ENCODE measurements around the gene CUX1.
A peak's percentile ranks its signal among the peaks of the same experiment; 100 is the strongest.

CUX1 gene

GRCh38 chr7:101953248-101953819, 135.9 kb downstream of the CUX1 start:
- H3K27me3 ChIP-seq (ENCODE audit: control insufficient read depth, insufficient read depth, low read length), result no peaks in the 10 kb centered on the region
- peak overlapping the region; percentile 99 for H3K27ac ChIP-seq (ENCODE audit: low read depth, low read length)
- no peaks in the 10 kb centered on the region for H3K36me3 ChIP-seq (ENCODE audit: control insufficient read depth, insufficient read depth, low read length)
- peaks cover 36% of the 10 kb centered on the region for H3K4me1 ChIP-seq (ENCODE audit: control insufficient read depth, insufficient read depth, low read length)
- peak overlapping the region; percentile 30 for H3K4me3 ChIP-seq (ENCODE audit: low read length)
- H3K9ac ChIP-seq (ENCODE audit: low read length), result no peak overlapping the region

- Histone ChIP-seq H3K27me3 (ENCODE audit: control insufficient read depth, insufficient read depth, low read length) (no peaks in the 10 kb centered on the region), H3K9ac (ENCODE audit: low read length) (no peak overlapping the region), H3K4me1 (ENCODE audit: control insufficient read depth, insufficient read depth, low read length) (peaks cover 32% of the 10 kb centered on the region), H3K4me3 (ENCODE audit: low read length) (no peak overlapping the region), H3K27ac (ENCODE audit: low read depth, low read length) (peak overlapping the region; percentile 99), H3K36me3 (ENCODE audit: control insufficient read depth, insufficient read depth, low read length) (no peaks in the 10 kb centered on the region)
Measured at GRCh38 chr7:101954499-101954898, 137.1 kb downstream of the CUX1 start.

- Histone ChIP-seq H3K4me3 (ENCODE audit: low read length) (no peak overlapping the region), H3K4me1 (ENCODE audit: control insufficient read depth, insufficient read depth, low read length) (peaks cover 33% of the 10 kb centered on the region), H3K36me3 (ENCODE audit: control insufficient read depth, insufficient read depth, low read length) (no peaks in the 10 kb centered on the region), H3K9ac (ENCODE audit: low read length) (no peak overlapping the region), H3K27me3 (ENCODE audit: control insufficient read depth, insufficient read depth, low read length) (no peaks in the 10 kb centered on the region), H3K27ac (ENCODE audit: low read depth, low read length) (no peak overlapping the region)
Measured at GRCh38 chr7:101956130-101956529, 138.7 kb downstream of the CUX1 start.

- no peaks in the 10 kb centered on the region for H3K36me3 ChIP-seq (ENCODE audit: control insufficient read depth, insufficient read depth, low read length)
- H3K4me1 ChIP-seq (ENCODE audit: control insufficient read depth, insufficient read depth, low read length), result peaks cover 36% of the 10 kb centered on the region
- H3K9ac ChIP-seq (ENCODE audit: low read length), result no peak overlapping the region
- peak overlapping the region; percentile 41 for H3K27ac ChIP-seq (ENCODE audit: low read depth, low read length)
- H3K4me3 ChIP-seq (ENCODE audit: low read length), result no peak overlapping the region
- H3K27me3 ChIP-seq (ENCODE audit: control insufficient read depth, insufficient read depth, low read length), result no peaks in the 10 kb centered on the region
Measured at GRCh38 chr7:101957744-101958525, 140.5 kb downstream of the CUX1 start.

GRCh38 chr7:101959342-101959741, 141.9 kb downstream of the CUX1 start:
- no peaks in the 10 kb centered on the region for H3K36me3 ChIP-seq (ENCODE audit: control insufficient read depth, insufficient read depth, low read length)
- no peaks in the 10 kb centered on the region for H3K27me3 ChIP-seq (ENCODE audit: control insufficient read depth, insufficient read depth, low read length)
- peaks cover 25% of the 10 kb centered on the region for H3K4me1 ChIP-seq (ENCODE audit: control insufficient read depth, insufficient read depth, low read length)
- no peak overlapping the region for H3K9ac ChIP-seq (ENCODE audit: low read length)
- H3K27ac ChIP-seq (ENCODE audit: low read depth, low read length), result no peak overlapping the region
- no peak overlapping the region for H3K4me3 ChIP-seq (ENCODE audit: low read length)

GRCh38 chr7:101959829-101960228, 142.4 kb downstream of the CUX1 start:
- Histone ChIP-seq H3K36me3 (ENCODE audit: control insufficient read depth, insufficient read depth, low read length) (no peaks in the 10 kb centered on the region), H3K4me1 (ENCODE audit: control insufficient read depth, insufficient read depth, low read length) (peaks cover 22% of the 10 kb centered on the region), H3K27ac (ENCODE audit: low read depth, low read length) (no peak overlapping the region), H3K27me3 (ENCODE audit: control insufficient read depth, insufficient read depth, low read length) (no peaks in the 10 kb centered on the region), H3K4me3 (ENCODE audit: low read length) (no peak overlapping the region), H3K9ac (ENCODE audit: low read length) (no peak overlapping the region)

- no peaks in the 10 kb centered on the region for H3K27me3 ChIP-seq (ENCODE audit: control insufficient read depth, insufficient read depth, low read length)
- H3K36me3 ChIP-seq (ENCODE audit: control insufficient read depth, insufficient read depth, low read length), result no peaks in the 10 kb centered on the region
- H3K27ac ChIP-seq (ENCODE audit: low read depth, low read length), result peak overlapping the region; percentile 61
- no peak overlapping the region for H3K4me3 ChIP-seq (ENCODE audit: low read length)
- peaks cover 22% of the 10 kb centered on the region for H3K4me1 ChIP-seq (ENCODE audit: control insufficient read depth, insufficient read depth, low read length)
- no peak overlapping the region for H3K9ac ChIP-seq (ENCODE audit: low read length)
Measured at GRCh38 chr7:101960323-101960722, 142.9 kb downstream of the CUX1 start.

- H3K27ac ChIP-seq (ENCODE audit: low read depth, low read length), result peak overlapping the region; percentile 61
- H3K4me1 ChIP-seq (ENCODE audit: control insufficient read depth, insufficient read depth, low read length), result peaks cover 22% of the 10 kb centered on the region
Measured at GRCh38 chr7:101960985-101961708, 143.7 kb downstream of the CUX1 start.

GRCh38 chr7:101961811-101962210, 144.4 kb downstream of the CUX1 start:
- no peaks in the 10 kb centered on the region for H3K27me3 ChIP-seq (ENCODE audit: control insufficient read depth, insufficient read depth, low read length)
- peaks cover 19% of the 10 kb centered on the region for H3K4me1 ChIP-seq (ENCODE audit: control insufficient read depth, insufficient read depth, low read length)
- H3K9ac ChIP-seq (ENCODE audit: low read length), result no peak overlapping the region
- H3K4me3 ChIP-seq (ENCODE audit: low read length), result no peak overlapping the region
- H3K36me3 ChIP-seq (ENCODE audit: control insufficient read depth, insufficient read depth, low read length), result no peaks in the 10 kb centered on the region
- peak overlapping the region; percentile 33 for H3K27ac ChIP-seq (ENCODE audit: low read depth, low read length)

More at GRCh38 chr7:101960985-101961708, 143.7 kb downstream of the CUX1 start:
- no peak overlapping the region for H3K4me3 ChIP-seq (ENCODE audit: low read length)
- no peaks in the 10 kb centered on the region for H3K36me3 ChIP-seq (ENCODE audit: control insufficient read depth, insufficient read depth, low read length)
- no peak overlapping the region for H3K9ac ChIP-seq (ENCODE audit: low read length)
- H3K27me3 ChIP-seq (ENCODE audit: control insufficient read depth, insufficient read depth, low read length), result no peaks in the 10 kb centered on the region

- Histone ChIP-seq H3K27me3 (ENCODE audit: control insufficient read depth, insufficient read depth, low read length) (no peaks in the 10 kb centered on the region), H3K27ac (ENCODE audit: low read depth, low read length) (no peak overlapping the region), H3K9ac (ENCODE audit: low read length) (no peak overlapping the region), H3K4me3 (ENCODE audit: low read length) (no peak overlapping the region), H3K4me1 (ENCODE audit: control insufficient read depth, insufficient read depth, low read length) (peaks cover 14% of the 10 kb centered on the region), H3K36me3 (ENCODE audit: control insufficient read depth, insufficient read depth, low read length) (no peaks in the 10 kb centered on the region)
Measured at GRCh38 chr7:101963693-101964092, 146.3 kb downstream of the CUX1 start.

- no peak overlapping the region for H3K9ac ChIP-seq (ENCODE audit: low read length)
- H3K4me3 ChIP-seq (ENCODE audit: low read length), result no peak overlapping the region
- no peaks in the 10 kb centered on the region for H3K36me3 ChIP-seq (ENCODE audit: control insufficient read depth, insufficient read depth, low read length)
- no peaks in the 10 kb centered on the region for H3K27me3 ChIP-seq (ENCODE audit: control insufficient read depth, insufficient read depth, low read length)
- H3K4me1 ChIP-seq (ENCODE audit: control insufficient read depth, insufficient read depth, low read length), result peaks cover 14% of the 10 kb centered on the region
- no peak overlapping the region for H3K27ac ChIP-seq (ENCODE audit: low read depth, low read length)
Measured at GRCh38 chr7:101964680-101965452, 147.4 kb downstream of the CUX1 start.

Data from rectal smooth muscle tissue (tissue), 1 donor.